Esophagus (tissue), 2 donors: ENCODE measurements around the gene IMMP2L. TPM values are rescaled to one million over a fixed set of nuclear protein-coding genes. Genes with fewer than 3 reads are reported as not detected.

Source experiments
- H3K27ac ChIP-seq, 2 donors: one replicate each; pipeline ENCODE4 v1.5.1; 2013; ENCODE audit warnings: low read depth in 2 of 2, mild to moderate bottlenecking in 2 of 2, inconsistent platforms in 1 of 2, low read length in 1 of 2, moderate library complexity in 1 of 2
- H3K27me3 ChIP-seq, 2 donors: one replicate each; pipeline ENCODE4 v1.6.1; 2013; ENCODE audit warnings: low read length in 2 of 2, control low read depth in 1 of 2, mild to moderate bottlenecking in 1 of 2; ENCODE audit not compliant: insufficient read depth in 2 of 2, control insufficient read depth in 1 of 2
- H3K36me3 ChIP-seq, 2 donors: one replicate each; pipeline ENCODE4 v1.6.1; 2013; ENCODE audit warnings: low read length in 1 of 2; ENCODE audit not compliant: control insufficient read depth in 2 of 2, insufficient read depth in 2 of 2
- H3K4me1 ChIP-seq, 2 donors: one replicate each; pipeline ENCODE4 v1.6.1; 2013; ENCODE audit warnings: low read length in 1 of 2; ENCODE audit not compliant: control insufficient read depth in 2 of 2, insufficient read depth in 2 of 2
- H3K4me3 ChIP-seq, 2 donors: one replicate each; pipeline ENCODE4 v1.5.1; 2013; ENCODE audit warnings: low read length in 2 of 2, mild to moderate bottlenecking in 2 of 2, low read depth in 1 of 2, moderate library complexity in 1 of 2
- H3K9me3 ChIP-seq, 2 donors: one replicate each; pipeline ENCODE4 v1.6.1; 2013; ENCODE audit warnings: mild to moderate bottlenecking in 2 of 2, low read depth in 1 of 2, low read length in 1 of 2, moderate library complexity in 1 of 2; ENCODE audit not compliant: control insufficient read depth in 2 of 2, insufficient read depth in 1 of 2
- WGBS, 2 donors: extraction: QIAGEN DNeasy Blood & Tissue Kit; methylation state at CpG; one replicate each; pipeline ENCODE4 v1.1.7; 2013; 5-methylcytosine and 5-hydroxymethylcytosine counted together
- polyA plus RNA-seq, 2 donors: library from polyadenylated mRNA; stranded (reverse); fragments of 200-250 nt; gene quantifications; one replicate each; pipeline ENCODE4 v1.2.3, GENCODE V29; 2013
- donor health status: healthy with polysubstance abuse.
- donor health status: Bipolar disorder and iron deficiency.

IMMP2L gene
- polyA plus RNA-seq, 2 donors: 6.5 to 14.5 TPM

DNA sequence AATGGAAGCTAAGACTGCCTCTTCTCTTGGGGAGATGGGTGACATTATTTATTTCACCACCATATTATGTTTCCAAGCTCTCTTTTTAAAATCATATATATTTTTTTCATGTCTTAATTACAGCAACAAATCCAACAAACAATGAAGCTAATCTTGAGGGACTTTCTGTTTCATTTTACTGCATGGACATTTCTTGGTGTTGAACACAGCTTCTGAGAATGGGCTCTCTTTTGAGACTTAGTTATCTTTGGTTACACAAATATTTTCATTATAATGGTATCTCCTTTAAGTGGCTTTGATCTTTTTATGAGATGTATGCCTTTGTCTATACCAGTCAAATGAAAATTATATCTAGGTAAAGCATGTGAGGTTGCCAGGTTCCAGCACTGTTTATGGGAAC is 681.3 kb downstream of the IMMP2L start:
- no peaks in the 10 kb centered on the region for H3K4me1 ChIP-seq
- no peaks in the 10 kb centered on the region for H3K36me3 ChIP-seq
- H3K4me3 ChIP-seq: no peak overlapping the region
- H3K9me3 ChIP-seq: no peaks in the 10 kb centered on the region
- no peaks in the 10 kb centered on the region for H3K27me3 ChIP-seq
- no peak overlapping the region for H3K27ac ChIP-seq

DNA sequence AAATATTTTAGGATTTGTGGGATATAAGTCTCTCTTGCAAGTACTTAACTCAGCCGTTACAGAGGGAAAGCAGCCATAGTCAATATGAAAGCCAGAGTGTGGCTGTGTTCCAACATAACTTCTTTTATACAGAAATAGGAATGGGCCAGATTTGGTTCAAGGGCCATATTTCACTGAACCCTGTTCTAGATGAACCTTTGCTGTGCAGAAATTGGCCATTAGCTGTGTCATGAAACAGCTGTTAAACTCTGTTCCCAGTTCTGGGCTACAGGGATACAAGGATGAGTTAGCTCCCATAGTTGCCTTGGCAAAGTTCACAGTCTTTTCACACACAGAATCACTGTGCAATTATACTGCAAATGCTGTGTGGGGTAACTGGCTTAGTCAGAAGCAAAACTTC is 685.3 kb downstream of the IMMP2L start:
- Histone ChIP-seq H3K4me3 (no peak overlapping the region), H3K27ac (no peak overlapping the region), H3K36me3 (no peaks in the 10 kb centered on the region), H3K27me3 (no peaks in the 10 kb centered on the region), H3K4me1 (no peaks in the 10 kb centered on the region), H3K9me3 (no peaks in the 10 kb centered on the region)
- 49 to 62% methylated on average over 1 of the region's 1 CpG for WGBS, 2 donors

- Histone ChIP-seq H3K27ac (no peak overlapping the region), H3K4me1 (no peaks in the 10 kb centered on the region), H3K36me3 (no peaks in the 10 kb centered on the region), H3K4me3 (no peak overlapping the region), H3K27me3 (no peaks in the 10 kb centered on the region), H3K9me3 (no peaks in the 10 kb centered on the region)
- WGBS, 2 donors: 79 to 86% methylated on average over 1 of the region's 1 CpG
Measured at GRCh38 chr7:110875346-110875745, 686.9 kb downstream of the IMMP2L start.

DNA sequence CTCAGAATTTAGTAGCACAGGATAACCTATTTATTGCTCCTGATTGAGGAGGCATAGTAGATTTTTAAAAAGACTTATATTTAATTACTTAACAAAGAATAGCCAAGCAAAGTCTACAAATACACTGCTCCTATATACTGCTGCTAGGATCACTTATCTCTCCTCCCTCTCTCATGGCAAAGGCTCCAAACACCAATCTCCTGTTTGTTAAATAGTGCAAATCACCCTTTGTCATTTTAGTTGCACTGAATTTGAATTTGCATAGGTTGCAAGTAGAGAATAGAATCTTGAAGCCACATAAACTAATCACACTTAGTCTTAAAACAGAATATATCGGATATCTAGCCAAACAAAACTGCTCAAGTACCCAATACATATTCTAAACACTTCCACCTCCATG is 690.4 kb downstream of the IMMP2L start:
- Histone ChIP-seq H3K9me3 (no peaks in the 10 kb centered on the region), H3K27ac (no peak overlapping the region), H3K4me3 (no peak overlapping the region), H3K27me3 (no peaks in the 10 kb centered on the region), H3K36me3 (no peaks in the 10 kb centered on the region), H3K4me1 (no peaks in the 10 kb centered on the region)
- WGBS, 2 donors: 93 to 94% methylated on average over 1 of the region's 1 CpG

GRCh38 chr7:110870926-110871325 is 691.4 kb downstream of the IMMP2L start:
- Histone ChIP-seq H3K36me3 (no peaks in the 10 kb centered on the region), H3K27me3 (no peaks in the 10 kb centered on the region), H3K4me3 (no peak overlapping the region), H3K9me3 (no peaks in the 10 kb centered on the region), H3K4me1 (no peaks in the 10 kb centered on the region), H3K27ac (no peak overlapping the region)
- 82 to 84% methylated on average over 6 of the region's 6 CpGs for WGBS, 2 donors

DNA sequence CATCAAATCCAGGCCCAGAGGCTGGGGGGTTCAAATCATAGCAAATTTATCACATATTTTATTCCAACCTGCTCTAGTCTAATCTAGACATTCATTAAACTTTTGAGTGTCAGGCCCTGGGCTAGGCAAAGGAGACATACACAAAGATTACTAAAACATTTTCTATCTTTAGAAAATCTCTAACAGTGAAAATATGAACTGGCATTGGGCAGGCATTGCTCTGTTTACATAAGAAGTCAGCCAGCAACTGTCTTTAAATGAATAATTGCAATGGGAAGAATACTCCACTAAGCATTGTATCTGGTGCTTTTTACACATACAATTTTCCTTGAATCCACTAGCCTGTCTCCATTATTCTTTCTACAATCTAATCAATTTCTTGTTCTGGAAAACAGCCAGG is 693.8 kb downstream of the IMMP2L start:
- H3K27ac ChIP-seq: no peak overlapping the region
- no peak overlapping the region for H3K4me3 ChIP-seq
- H3K9me3 ChIP-seq: no peaks in the 10 kb centered on the region
- no peaks in the 10 kb centered on the region for H3K27me3 ChIP-seq
- no peaks in the 10 kb centered on the region for H3K4me1 ChIP-seq
- no peaks in the 10 kb centered on the region for H3K36me3 ChIP-seq

DNA sequence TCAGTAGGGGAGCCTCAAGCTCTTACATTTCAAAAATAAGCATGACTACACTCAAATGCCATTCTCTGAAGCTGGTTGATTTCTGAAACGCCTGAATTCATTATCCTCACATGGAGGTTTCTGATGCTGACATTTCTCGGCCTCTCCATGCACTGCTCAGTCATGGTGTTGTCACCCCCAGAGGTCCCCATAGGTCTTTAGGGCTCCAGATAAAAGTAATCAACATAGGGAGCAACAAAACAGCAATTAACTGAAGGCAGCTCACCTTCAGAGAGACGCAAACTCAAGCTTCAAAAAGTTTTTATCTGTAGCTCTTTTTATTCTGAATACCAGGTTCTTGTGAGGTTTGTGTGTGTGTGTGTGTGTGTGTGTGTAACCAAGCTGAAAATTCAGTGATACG is 694.5 kb downstream of the IMMP2L start:
- Histone ChIP-seq H3K36me3 (no peaks in the 10 kb centered on the region), H3K4me1 (no peaks in the 10 kb centered on the region), H3K27me3 (no peaks in the 10 kb centered on the region), H3K27ac (no peak overlapping the region), H3K4me3 (no peak overlapping the region), H3K9me3 (no peaks in the 10 kb centered on the region)
- WGBS, 2 donors: 85 to 91% methylated on average over 4 of the region's 4 CpGs

GRCh38 chr7:110863258-110863657 is 699.0 kb downstream of the IMMP2L start:
- H3K4me3 ChIP-seq: no peak overlapping the region
- no peaks in the 10 kb centered on the region for H3K4me1 ChIP-seq
- WGBS, 2 donors: 98% methylated on average over 2 of the region's 2 CpGs
- H3K36me3 ChIP-seq: no peaks in the 10 kb centered on the region
- H3K27ac ChIP-seq: no peak overlapping the region
- H3K9me3 ChIP-seq: no peaks in the 10 kb centered on the region
- no peaks in the 10 kb centered on the region for H3K27me3 ChIP-seq

DNA sequence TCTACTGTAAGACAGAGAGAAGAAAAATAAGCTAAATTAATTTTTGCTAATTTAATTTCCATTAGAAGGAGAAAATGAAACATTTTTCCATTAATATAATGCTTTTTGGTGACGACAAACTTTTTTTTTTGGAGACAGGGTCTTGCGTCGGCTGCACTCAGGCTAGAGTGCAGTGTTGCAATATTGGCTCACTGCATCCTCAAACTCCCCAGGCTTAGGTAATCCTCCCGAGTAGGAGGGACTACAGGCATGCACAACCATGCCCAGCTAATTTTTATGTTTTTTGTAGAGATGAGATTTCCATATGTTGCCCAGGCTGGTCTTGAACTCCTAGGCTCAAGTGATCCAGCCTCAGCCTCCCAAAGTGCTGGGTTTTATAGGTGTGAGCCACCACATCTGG is 701.1 kb downstream of the IMMP2L start:
- H3K36me3 ChIP-seq: no peaks in the 10 kb centered on the region
- no peaks in the 10 kb centered on the region for H3K9me3 ChIP-seq
- no peaks in the 10 kb centered on the region for H3K27me3 ChIP-seq
- no peak overlapping the region for H3K27ac ChIP-seq
- 89 to 92% methylated on average over 4 of the region's 4 CpGs for WGBS, 2 donors
- H3K4me1 ChIP-seq: no peaks in the 10 kb centered on the region
- H3K4me3 ChIP-seq: no peak overlapping the region

DNA sequence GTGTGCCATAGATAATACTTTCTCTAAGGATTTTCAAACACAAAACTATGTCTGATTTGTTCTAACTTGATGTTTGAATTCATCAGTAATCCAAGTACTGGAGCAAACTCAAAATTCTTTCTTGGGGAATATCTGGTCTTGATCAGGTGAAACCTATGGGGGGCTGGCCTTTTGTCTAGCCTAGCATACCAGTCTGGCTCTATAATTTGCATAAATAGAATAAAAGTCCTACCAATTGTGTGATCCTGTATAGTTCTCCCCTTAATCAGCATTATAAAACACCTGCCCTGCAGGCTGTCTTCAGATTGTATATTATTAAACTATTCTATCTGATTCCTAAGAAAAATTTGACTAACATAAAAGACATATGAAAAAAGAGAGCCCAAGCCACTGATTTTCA is 705.2 kb downstream of the IMMP2L start:
- H3K4me1 ChIP-seq: no peaks in the 10 kb centered on the region
- no peaks in the 10 kb centered on the region for H3K27me3 ChIP-seq
- no peak overlapping the region for H3K27ac ChIP-seq
- H3K36me3 ChIP-seq: no peaks in the 10 kb centered on the region
- H3K9me3 ChIP-seq: no peaks in the 10 kb centered on the region
- no peak overlapping the region for H3K4me3 ChIP-seq
